ENCODE data around the gene COL26A1. TPM values are rescaled to one million over a fixed set of nuclear protein-coding genes. Genes with fewer than 3 reads are reported as not detected.
"Not testable (repeated sequence)": the region's sequence is repeated elsewhere in the genome, so short reads cannot be mapped to it uniquely, and the experiment has no call there.

The COL26A1 gene
- total RNA-seq, 1 donor from 2014 or later: not detected

DNA sequence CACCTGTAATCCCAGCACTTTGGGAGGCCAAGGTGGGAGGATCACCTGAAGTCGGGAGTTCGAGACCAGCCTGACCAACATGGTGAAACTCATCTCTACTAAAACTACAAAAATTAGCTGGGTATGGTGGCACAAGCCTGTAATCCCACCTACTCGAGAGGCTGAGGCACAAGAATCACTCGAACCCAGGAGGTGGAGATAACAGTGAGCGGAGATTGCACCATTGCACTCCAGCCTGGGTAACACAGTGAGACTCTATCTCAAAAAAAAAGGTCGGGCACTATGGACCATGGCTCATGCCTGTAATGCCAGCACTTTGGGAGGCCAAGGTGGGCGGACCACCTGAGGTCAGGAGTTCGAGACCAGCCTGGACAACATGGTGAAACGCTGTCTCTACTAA is 127.8 kb downstream of the COL26A1 start:
- not testable (repeated sequence) for DNase-seq (ENCODE audit: low spot score)

DNA sequence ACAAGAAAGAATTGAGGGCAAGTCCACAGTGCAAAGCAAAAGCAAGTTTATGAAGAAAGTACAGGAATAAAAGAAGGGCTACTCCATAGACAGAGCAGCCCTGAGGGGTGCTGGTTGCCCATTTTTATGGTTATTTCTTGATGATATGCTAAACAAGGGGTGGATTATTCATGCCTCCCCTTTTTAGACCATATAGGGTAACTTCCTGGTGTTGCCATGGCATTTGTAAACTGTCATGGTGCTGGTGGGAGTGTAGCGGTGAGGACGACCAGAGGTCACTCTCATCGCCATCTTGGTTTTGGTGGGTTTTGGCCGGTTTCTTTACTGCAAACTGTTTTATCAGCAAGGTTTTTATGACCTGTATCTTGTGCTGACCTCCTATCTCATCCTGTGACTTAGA is 128.8 kb downstream of the COL26A1 start:
- DNase-seq (ENCODE audit: low spot score): not testable (repeated sequence)

DNA sequence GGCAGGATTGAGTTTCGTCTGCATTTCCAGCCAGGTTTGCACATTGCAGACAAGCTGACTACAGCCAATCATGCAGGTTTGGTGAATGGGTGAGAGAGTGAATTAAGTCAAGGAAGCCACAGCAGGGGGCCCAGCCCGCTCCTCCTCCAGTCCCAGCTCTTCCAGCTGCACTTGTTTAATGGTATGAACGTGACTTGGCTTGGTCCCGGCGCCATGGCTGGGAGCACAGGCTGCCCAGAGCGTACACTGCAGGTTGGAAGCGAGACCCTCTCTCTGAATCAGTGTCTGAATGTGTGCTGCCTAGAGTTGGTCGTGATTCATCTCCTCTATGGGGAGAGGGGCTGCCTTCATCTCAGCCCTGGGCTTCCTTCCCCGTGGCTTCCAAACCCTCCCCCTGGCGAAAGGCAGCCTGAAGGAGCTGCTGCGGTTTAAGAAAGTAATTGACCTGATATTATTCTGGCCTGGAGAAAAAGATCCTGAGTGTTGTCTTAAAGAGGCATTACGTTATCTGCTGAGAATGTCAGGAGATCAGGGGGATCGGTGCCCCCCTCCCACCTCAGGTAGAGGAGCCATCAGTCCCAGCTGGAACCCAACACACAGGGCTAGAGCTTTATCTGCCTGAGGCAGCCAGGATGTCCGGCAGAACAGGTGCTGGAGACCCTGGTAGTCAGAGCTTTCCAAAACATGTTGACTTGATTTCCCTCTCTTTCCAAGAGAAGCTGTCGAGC is 132.1 kb downstream of the COL26A1 start:
- DNase-seq (ENCODE audit: low spot score): no peak

DNA sequence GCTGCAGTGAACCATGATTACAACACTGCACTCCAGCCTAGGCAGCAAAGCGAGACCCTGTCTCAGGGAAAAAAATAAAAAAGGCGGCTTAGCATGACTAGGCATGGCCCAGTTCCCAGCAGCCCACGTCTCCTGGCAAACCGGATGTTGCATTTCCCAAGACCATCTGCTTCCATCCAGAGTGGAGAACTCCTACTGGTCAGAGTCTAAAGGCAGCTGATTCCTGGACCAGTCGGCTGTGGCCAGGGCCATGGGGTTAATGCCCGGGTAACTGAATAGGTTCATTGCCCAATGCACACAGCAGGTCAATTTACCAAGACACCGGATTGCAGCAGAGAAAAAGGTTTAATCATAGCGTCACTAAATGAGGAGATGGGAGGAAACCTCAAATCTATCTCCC is 133.3 kb downstream of the COL26A1 start:
- no peak for DNase-seq (ENCODE audit: low spot score)

DNA sequence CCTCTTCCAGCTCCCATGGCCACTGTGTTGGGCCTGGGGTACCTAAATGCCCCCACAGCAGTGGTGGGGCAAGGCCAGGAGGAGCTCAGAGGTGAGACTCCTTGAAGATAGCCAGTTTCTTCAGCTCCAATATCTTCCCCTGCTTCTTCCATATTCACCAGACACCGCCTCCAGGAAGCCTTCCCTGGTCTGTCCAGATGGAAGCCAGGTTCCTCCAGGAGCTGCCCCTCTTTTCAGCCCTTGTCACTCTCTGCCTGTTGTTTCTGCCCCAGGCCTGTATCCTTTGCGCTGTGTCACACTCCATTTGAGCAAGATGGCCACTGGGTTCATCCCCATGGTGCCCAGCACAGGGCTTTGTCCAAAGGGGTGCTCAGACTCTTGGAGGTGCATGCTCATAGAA is 138.7 kb downstream of the COL26A1 start:
- DNase-seq (ENCODE audit: low spot score): no peak

DNA sequence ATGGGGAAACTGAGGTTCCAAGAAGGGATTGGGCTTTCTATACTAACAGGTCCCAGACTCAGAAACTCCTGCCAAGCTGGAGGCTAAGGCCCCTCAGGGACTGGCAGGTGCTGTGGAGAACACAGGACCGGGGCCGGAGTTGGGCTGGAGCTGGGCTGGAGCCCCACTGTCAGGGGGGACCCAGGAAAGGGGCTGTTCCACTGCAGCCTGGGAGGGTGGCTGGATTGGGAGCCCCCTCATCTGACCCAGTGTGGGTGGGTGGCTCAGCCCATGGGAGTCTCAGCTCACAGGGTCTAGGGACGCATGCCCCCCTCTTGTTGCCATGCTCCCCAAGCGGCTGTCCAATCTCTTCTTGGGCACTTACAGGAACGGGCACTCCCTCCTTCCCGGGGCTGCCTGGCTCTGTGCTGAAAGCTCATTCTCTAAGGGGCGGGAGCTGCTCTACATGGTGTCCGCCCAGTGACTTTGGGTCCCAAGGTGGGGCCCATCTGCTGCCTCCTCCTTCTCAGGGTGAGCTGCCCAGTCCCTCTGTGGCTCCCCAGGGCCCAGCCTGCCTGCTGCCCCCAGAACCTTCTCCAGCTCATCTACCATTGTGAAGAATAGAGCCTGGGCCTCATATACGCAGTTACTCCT is 139.9 kb downstream of the COL26A1 start:
- DNase-seq (ENCODE audit: low spot score): no peak

DNA sequence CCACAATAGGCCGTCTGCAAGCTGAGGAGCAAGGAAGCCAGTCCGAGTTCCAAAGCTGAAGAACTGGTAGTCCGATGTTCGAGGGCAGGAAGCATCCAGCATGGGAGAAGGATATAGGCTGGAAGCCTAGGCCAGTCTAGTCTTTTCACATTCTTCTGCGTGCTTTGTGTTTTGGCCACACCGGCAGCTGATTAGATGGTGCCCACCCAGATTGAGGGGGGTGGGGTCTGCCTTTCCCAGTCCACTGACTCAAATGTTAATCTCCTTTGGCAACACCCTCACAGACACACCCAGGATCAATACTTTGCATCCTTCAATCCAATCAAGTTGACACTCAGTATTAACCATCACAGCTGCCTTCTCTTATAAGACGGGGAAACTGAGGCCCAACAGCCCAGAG is 142.8 kb downstream of the COL26A1 start:
- DNase-seq (ENCODE audit: low spot score): not testable (repeated sequence)

DNA sequence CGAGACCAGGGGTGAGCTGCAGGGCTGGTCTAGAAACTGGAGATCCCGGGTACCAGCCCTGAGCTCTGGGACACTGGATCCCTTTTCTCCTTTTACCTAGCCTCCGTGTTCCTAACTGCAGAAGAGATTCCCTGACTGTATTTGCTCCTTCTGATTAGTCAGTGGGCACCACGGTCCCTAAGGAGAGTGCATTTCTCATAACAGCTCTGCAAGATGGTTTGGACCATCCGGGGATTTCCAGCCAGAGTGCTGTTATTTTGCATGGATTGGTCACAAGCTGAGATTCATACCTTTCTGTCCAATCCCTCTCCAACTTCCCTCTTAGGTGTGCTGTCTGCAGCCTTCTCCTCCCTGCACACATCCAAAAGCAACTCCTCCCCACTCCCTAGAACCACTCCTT is 143.9 kb downstream of the COL26A1 start:
- DNase-seq (ENCODE audit: low spot score): no peak

DNA sequence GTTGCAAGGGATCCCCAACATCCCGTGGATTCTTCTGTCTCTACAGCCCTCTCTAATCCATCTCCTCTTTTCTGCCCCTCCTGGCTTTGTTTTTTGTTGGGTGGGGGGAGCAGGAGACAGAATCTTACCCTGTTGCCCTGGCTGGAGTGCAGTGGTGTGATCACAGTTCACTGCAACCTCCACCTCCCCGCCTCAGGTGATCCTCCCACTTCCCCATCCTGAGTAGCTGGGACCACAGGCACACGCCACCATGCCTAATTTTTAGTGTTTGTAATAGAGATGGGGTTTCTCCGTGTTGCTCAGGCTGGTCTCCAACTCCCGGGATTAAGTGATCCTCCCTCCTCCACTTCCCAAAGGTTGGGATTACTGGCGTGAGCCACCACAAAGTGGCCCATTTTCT is 144.7 kb downstream of the COL26A1 start:
- DNase-seq (ENCODE audit: low spot score): no peak

DNA sequence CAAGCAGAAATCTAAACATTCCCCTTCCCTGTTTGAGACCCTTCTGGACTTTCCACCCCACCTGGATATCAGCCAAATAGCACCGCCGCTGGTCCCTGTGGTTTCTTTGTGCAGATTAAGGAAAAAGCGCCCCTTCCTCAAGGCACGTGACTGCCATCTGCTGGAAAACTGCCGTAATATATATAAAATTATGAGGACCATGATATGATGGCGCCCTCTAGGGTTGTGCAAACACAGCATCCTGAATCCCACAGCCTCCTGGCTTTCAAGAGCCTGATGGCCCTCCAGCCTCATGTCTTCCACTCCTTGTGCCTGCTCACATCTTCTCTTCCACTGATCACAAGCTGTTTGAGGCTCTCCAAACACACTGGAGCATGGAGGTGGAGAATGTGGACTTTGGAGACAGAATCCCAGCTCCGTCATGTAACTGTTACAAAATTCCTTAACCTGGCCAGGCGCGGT is 145.1 kb downstream of the COL26A1 start:
- no peak for DNase-seq (ENCODE audit: low spot score)

DNA sequence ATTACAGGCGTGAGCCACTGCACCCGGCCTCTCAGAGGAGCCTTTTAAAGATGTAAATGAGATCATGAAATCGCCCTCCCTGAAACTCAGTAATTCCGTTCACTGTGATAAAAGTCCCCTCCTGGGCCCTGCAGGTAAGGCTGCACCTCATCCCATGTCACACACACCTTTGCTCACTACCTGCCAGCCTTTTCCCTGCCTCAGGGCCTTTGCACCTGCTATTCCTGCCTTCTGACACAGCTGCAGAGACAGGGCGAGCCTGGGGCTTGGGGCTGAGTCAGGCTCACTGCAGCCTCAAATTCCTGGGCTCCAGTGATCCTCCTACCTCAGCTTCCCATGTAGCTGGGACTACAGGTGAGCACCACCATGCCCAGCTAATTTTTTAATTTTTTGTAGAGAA is 147.6 kb downstream of the COL26A1 start:
- DNase-seq (ENCODE audit: low spot score): no peak

DNA sequence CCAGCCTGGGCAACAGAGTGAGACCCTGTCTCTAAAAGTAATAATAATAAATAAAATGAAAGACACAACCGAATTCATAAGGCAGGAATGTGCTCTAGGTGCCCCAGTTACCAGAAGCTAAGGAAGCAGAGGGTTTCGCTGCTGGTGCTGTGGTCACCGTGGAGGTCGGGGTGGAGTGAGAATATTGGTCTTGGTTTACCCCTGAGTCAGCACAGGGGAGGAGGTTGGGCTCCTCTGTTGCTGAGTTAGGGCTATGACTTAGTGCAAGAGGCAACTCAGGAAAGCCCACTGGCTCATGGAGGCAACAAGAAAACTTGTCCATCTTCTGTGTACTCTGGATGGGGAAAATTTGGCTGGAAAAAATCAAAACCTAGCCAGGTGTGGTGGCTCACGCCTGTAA is 149.3 kb downstream of the COL26A1 start:
- DNase-seq (ENCODE audit: low spot score): no peak

DNA sequence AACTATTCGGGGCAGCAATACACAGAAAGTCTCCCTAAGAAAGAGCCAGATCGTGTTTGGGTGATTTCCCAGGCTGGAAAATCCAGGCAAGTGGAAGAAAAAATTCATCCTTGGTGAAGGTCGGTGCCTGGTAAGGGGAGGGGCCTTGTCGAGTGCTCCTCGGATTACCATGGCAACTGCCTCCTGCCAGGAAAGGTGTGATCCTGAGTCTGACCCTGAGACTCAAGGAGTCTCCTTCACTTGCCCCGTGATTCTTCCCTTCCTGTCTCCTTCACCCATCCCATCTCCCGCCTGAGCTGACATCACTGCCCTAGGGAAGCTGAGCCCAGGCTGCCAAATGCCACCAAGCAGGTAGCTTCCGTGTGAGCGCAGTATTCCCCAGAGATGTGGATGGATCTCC is 154.2 kb downstream of the COL26A1 start:
- DNase-seq (ENCODE audit: low spot score): no peak

DNA sequence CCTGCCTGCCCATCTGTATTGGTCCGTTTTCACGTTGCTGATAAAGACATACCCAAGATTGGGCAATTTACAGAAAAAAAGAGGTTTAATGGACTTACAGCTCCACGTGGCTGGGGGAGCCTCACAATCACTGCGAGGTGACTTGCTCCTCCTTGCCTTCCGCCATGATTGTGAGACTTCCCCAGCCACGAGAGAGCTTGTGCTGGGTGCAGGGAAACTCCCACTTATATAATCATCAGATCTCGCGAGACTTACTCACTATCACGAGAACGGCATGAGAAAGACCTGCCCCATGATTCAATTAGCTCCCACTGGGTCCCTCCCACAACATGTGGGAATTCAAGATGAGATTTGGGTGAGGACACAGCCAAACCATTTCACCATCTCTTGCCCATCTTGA is 154.6 kb downstream of the COL26A1 start:
- DNase-seq (ENCODE audit: low spot score): no peak

DNA sequence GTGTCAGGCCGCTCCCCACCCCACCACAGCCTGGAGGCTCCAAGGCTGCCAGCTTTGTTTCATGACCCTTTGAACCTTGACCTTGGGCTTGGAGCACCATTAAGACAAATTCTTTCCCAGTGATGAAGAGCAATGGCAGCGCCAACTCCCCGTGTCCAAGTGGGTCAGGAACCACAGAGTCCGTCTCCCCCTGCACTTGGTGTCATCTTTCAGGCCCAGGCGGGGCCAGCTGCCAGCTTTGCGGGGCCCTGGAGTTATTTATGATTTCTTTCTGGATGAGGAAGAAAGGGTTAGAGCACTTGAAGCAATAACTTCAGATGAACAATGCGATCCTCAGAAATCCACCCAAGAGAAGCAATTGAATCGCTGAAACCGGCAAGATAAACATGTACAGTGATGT is 155.7 kb downstream of the COL26A1 start:
- DNase-seq (ENCODE audit: low spot score): no peak

DNA sequence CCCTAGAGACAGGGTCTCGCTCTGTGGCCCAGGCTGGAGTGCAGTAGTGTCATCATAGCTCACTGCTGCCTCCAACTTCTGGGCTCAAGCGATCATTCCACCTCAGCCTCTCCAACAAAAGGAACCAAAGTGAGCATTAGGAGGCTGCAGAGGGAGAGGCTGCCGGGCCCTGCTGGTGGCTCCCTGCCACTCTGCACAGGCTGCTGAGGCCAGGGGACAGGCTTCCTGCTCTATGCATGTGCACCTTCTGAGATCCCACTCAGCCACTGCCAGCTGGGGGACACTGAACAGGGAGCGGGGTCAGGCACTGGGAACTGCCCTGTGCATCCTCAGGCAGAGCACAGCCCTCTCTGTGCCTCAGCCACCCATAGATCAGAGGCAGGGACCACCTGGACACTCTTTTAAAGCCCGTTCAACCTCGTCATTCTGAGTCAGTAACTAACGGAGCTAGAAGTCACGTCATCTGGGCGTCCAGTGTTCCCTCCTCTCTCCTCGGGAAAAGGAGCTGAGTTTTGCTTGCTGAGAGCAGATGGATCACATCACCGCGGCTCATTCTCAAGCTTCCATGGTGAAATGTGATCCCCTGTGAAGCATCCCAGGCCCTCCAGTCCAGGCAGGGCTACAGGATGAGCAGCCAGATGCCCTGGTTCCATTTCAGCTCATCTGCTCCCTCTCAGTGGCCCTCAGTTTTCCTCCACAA is 156.8 kb downstream of the COL26A1 start:
- DNase-seq (ENCODE audit: low spot score): no peak

DNA sequence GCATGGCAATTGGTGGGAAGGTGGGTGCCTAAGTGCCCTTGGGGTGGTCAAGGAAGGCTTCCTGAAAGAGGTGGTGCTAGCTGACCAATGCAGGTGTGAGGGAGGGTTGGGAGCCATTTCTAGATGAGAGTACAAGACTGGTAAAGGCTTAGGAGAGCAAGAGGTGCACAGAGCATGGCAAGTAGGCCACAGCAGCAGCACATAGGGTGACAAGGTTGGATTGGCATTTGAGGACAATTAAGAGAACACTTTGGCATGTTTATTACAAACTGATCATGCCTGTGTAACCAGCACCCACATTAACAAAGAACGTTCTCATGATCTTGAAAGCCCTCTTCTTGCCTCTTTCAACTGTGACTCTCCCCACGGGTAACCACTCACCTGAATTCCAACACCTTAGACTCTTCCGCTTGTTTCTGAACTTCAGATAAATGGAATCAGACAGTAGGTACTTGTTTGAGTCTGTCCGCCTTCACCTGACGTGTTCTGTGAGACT is 158.8 kb downstream of the COL26A1 start:
- DNase-seq (ENCODE audit: low spot score): no peak

DNA sequence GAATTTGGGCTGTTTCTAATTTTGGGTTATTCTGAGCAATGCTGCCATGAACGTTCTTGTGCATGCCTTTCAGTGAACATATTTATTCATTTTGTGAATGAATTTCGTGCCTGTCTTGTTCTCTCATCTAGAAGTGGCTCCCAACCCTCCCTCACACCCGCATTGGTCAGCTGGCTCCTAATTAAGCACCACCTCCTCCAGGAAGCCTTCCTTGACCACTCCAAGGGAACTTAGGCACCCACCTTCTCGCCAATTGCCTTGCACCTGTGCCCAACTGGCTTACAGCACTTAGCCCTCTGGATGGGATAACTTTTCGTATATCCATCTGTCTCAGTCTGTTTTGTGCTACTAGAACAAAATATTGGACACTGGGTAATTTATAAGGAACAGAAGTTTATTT is 159.3 kb downstream of the COL26A1 start:
- DNase-seq (ENCODE audit: low spot score): no peak

DNA sequence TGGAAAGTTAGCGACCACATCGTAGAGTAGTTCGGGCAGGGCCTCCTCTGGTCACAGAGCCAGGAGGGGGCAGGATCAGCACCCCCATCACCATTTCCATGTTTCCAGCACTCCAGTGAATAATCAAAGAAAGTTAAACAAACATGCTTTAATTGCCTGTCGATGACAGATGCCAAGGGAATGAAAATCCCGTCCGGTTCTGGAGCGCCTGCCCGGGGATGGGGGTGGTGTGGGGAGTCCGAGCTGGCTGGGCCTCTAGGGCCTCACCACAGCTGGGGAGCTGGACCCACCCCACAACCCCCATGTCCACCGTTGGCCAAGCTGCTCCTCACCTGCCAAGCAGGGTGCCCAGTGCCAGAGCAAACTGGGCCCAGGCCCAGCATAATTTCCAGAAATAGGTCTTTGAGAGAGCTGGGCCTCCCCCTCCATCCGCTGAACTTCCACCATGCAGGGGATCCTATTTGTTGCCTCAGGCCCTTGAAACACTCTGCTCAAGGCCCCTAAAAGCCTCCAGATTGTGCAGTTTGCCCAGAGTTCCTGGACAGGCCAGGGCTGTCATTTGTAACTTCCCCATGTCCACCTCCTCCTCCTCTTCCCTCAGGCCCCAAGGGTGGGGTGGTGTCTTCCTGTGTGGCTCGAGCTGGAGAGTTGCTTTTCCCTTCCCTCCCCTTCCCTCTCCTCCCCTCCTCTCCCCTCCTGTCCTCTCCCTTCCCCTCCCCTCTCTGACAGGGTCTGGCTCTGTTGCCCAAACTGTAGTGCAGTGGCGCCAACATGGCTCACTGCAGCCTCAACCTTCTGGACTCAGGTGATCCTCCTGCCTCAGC is 165.4 kb downstream of the COL26A1 start:
- DNase-seq (ENCODE audit: low spot score): no peak

DNA sequence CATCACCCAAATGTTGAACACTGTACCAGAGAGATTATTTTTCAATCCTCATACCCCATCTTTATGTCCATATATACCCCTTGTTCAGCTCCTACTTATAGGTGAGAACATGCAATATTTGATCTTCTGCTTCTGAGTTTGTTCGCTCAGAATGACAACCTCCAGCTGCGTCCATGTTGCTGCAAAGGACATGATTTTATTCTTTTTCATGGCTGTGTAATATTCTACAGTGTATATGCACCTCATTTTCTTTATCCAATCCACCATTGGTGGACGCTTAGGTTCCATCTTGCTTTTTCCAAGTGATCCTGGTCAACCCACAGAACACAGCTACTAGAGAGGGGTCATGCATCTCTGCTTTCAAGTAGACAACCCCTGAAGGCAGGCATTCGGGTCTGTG is 166.9 kb downstream of the COL26A1 start:
- no peak for DNase-seq (ENCODE audit: low spot score)

DNA sequence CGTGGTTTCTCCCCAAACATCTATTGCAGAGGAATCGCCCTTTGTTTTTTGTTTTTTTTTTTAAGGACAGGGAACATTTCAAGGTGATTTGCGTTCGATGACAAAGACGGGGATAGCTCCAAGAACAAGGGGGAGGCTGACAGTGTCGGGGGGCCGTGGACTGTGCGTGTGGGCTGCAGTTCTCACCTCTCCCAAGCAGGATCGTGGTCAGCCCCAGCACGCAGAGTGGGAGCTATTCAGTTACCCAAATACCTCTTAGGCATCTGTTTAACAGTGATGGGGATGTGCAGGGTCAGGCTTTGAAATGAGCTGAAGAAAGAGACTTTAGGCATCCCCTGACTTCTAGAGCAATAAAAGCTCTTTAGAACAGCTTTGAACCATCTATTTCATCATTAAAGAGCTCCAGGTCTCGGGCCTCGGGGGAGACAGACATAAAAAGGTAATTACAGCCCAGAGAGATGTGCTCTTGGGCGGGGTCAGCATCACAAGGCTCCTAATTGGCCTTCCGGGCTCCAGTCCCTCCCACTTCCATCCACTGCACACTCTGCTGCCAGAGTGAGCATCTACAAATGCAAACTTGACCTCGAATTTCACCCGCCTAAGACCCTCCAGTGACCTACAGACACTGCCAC is 169.2 kb downstream of the COL26A1 start:
- DNase-seq (ENCODE audit: low spot score): no peak
